ENCODE measurements around the gene PDE10A.

The PDE10A gene

GRCh38 chr6:165678904-165679303, 15.9 kb upstream of the PDE10A start:
- DNase-seq (ENCODE audit: extremely low read depth in 1 of 2, low read depth in 1 of 2), result no peak

GRCh38 chr6:165678429-165678828, 15.4 kb upstream of the PDE10A start:
- no peak for DNase-seq (ENCODE audit: extremely low read depth in 1 of 2, low read depth in 1 of 2)

- DNase-seq (ENCODE audit: extremely low read depth in 1 of 2, low read depth in 1 of 2), result no peak
Measured at GRCh38 chr6:165677091-165677490, 14.1 kb upstream of the PDE10A start.

- no peak for DNase-seq (ENCODE audit: extremely low read depth in 1 of 2, low read depth in 1 of 2)
Measured at GRCh38 chr6:165676435-165677068, 13.5 kb upstream of the PDE10A start.

GRCh38 chr6:165675120-165675519, 12.1 kb upstream of the PDE10A start:
- DNase-seq (ENCODE audit: extremely low read depth in 1 of 2, low read depth in 1 of 2), result no peak

- DNase-seq (ENCODE audit: extremely low read depth in 1 of 2, low read depth in 1 of 2), result no peak
Measured at GRCh38 chr6:165674155-165675029, 11.4 kb upstream of the PDE10A start.

- no peak for DNase-seq (ENCODE audit: extremely low read depth in 1 of 2, low read depth in 1 of 2)
Measured at GRCh38 chr6:165671222-165671768, 8.3 kb upstream of the PDE10A start.

GRCh38 chr6:165668951-165669350, 5.9 kb upstream of the PDE10A start:
- DNase-seq (ENCODE audit: extremely low read depth in 1 of 2, low read depth in 1 of 2), result no peak

- no peak for DNase-seq (ENCODE audit: extremely low read depth in 1 of 2, low read depth in 1 of 2)
Measured at GRCh38 chr6:165665384-165665672, 2.3 kb upstream of the PDE10A start.

GRCh38 chr6:165664559-165665383, 1.7 kb upstream of the PDE10A start:
- DNase-seq (ENCODE audit: extremely low read depth in 1 of 2, low read depth in 1 of 2), result no peak

GRCh38 chr6:165663736-165664558, 906 bp upstream of the PDE10A start:
- no peak for DNase-seq (ENCODE audit: extremely low read depth in 1 of 2, low read depth in 1 of 2)

GRCh38 chr6:165663377-165663735, 315 bp upstream of the PDE10A start:
- DNase-seq (ENCODE audit: extremely low read depth in 1 of 2, low read depth in 1 of 2), result no peak

GRCh38 chr6:165662041-165662748, 846 bp downstream of the PDE10A start:
- no peak for DNase-seq (ENCODE audit: extremely low read depth in 1 of 2, low read depth in 1 of 2)

- DNase-seq (ENCODE audit: extremely low read depth in 1 of 2, low read depth in 1 of 2), result no peak
Measured at GRCh38 chr6:165661664-165662025, 1.4 kb downstream of the PDE10A start.

- no peak for DNase-seq (ENCODE audit: extremely low read depth in 1 of 2, low read depth in 1 of 2)
Measured at GRCh38 chr6:165660857-165661663, 2.0 kb downstream of the PDE10A start.

GRCh38 chr6:165659945-165660856, 2.8 kb downstream of the PDE10A start:
- no peak for DNase-seq (ENCODE audit: extremely low read depth in 1 of 2, low read depth in 1 of 2)

- no peak for DNase-seq (ENCODE audit: extremely low read depth in 1 of 2, low read depth in 1 of 2)
Measured at GRCh38 chr6:165658395-165659058, 4.5 kb downstream of the PDE10A start.

GRCh38 chr6:165657325-165657680, 5.7 kb downstream of the PDE10A start:
- DNase-seq (ENCODE audit: extremely low read depth in 1 of 2, low read depth in 1 of 2), result no peak

All from activated CD8-positive, alpha-beta memory T cell treated with anti-CD3 and anti-CD28 coated beads for 1 hour (primary cell).